ENCODE results near the gene TSG101.

Gene TSG101

GRCh38 chr11:18492888-18493287 is 33.9 kb downstream of the TSG101 start:
- TF ChIP-seq, protein P1, sequence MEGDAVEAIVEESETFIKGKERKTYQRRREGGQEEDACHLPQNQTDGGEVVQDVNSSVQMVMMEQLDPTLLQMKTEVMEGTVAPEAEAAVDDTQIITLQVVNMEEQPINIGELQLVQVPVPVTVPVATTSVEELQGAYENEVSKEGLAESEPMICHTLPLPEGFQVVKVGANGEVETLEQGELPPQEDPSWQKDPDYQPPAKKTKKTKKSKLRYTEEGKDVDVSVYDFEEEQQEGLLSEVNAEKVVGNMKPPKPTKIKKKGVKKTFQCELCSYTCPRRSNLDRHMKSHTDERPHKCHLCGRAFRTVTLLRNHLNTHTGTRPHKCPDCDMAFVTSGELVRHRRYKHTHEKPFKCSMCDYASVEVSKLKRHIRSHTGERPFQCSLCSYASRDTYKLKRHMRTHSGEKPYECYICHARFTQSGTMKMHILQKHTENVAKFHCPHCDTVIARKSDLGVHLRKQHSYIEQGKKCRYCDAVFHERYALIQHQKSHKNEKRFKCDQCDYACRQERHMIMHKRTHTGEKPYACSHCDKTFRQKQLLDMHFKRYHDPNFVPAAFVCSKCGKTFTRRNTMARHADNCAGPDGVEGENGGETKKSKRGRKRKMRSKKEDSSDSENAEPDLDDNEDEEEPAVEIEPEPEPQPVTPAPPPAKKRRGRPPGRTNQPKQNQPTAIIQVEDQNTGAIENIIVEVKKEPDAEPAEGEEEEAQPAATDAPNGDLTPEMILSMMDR (IDR thresholded peaks at IDR 0.05), result no peak

GRCh38 chr11:18491924-18492323 is 34.8 kb downstream of the TSG101 start:
- Mint-ChIP-seq H3K4me3 (no peak overlapping the region), H3K27ac (no peak overlapping the region), H3K27me3 (ENCODE audit: low read depth, poor library complexity) (no peaks in the 10 kb centered on the region), H3K9me3 (no peaks in the 10 kb centered on the region), H3K36me3 (ENCODE audit: low read depth) (peaks cover 44% of the 10 kb centered on the region), H3K4me1 (no peaks in the 10 kb centered on the region)
- TF ChIP-seq, protein P1 (IDR thresholded peaks at IDR 0.05), result no peak
- DNase-seq, result no peak

More at GRCh38 chr11:18492888-18493287, 33.9 kb downstream of the TSG101 start:
- no peak for DNase-seq
- no peaks in the 10 kb centered on the region for H3K9me3 Mint-ChIP-seq
- no peak overlapping the region for H3K4me3 Mint-ChIP-seq
- peaks cover 45% of the 10 kb centered on the region for H3K36me3 Mint-ChIP-seq (ENCODE audit: low read depth)
- H3K27ac Mint-ChIP-seq, result no peak overlapping the region
- H3K4me1 Mint-ChIP-seq, result no peaks in the 10 kb centered on the region
- H3K27me3 Mint-ChIP-seq (ENCODE audit: low read depth, poor library complexity), result no peaks in the 10 kb centered on the region

DNA sequence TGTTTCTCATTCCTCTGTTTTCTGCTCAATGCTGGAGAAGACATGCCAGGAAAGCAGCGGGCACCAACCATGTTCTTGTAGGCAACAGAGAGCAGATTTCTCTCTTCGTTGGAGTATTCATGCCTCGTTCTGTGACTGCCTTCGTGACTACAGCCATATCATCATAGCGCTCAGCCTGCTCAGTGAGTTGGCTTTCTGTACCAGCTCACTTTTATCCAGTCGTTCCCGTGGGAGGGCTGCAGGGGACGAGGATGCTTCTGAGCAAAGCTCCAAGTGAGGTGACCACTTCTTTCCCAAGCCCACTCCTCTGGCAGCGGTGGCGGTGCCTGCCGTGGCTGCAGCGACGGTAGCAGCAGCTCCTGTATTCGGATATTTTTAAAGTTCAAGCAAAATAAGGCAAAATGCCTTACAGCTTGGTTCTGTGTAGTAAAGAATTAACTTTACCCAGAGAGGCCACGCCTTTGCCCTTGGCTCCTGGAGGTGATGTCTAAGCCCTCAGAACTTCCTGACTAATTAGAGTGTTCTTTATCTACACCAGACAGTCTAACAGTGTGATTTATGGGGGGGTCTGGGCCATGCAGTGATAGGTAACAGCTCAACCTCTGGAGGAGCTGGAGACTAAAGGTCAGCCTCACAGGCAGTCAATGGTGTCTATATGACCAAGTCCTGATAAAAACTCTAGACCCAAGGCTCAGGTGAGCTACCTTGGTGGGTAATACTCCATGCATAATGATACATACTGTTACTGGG is 35.8 kb downstream of the TSG101 start:
- TF ChIP-seq, protein P1 (IDR thresholded peaks at IDR 0.05), result no peak
- Mint-ChIP-seq H3K4me1 (no peaks in the 10 kb centered on the region), H3K36me3 (ENCODE audit: low read depth) (peaks cover 43% of the 10 kb centered on the region), H3K4me3 (no peak overlapping the region), H3K9me3 (no peaks in the 10 kb centered on the region), H3K27ac (no peak overlapping the region), H3K27me3 (ENCODE audit: low read depth, poor library complexity) (no peaks in the 10 kb centered on the region)
- DNase-seq, result peak; percentile 4

DNA sequence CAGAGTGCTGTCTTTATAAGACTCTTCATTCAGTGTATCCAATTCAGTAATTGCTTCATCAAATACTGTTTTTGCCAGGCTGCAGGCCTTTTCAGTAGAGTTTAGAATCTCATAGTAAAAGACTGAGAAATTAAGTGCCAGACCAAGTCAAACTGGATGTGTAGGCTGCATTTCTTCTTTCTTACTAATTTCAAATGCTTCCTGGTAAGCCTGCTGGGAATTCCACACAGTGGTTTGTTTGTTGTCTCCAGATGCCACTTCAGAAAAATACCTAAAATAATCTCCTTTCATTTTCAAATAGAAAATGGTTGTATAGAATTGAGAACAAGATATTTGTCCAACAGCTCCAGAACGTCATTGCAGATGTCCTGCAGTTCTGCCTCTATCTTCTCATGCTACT is 36.4 kb downstream of the TSG101 start:
- Mint-ChIP-seq H3K36me3 (ENCODE audit: low read depth) (peaks cover 45% of the 10 kb centered on the region), H3K9me3 (no peaks in the 10 kb centered on the region), H3K27ac (no peak overlapping the region), H3K27me3 (ENCODE audit: low read depth, poor library complexity) (no peaks in the 10 kb centered on the region), H3K4me3 (no peak overlapping the region), H3K4me1 (no peaks in the 10 kb centered on the region)
- DNase-seq, result no peak
- TF ChIP-seq, protein P1 (IDR thresholded peaks at IDR 0.05), result no peak

DNA sequence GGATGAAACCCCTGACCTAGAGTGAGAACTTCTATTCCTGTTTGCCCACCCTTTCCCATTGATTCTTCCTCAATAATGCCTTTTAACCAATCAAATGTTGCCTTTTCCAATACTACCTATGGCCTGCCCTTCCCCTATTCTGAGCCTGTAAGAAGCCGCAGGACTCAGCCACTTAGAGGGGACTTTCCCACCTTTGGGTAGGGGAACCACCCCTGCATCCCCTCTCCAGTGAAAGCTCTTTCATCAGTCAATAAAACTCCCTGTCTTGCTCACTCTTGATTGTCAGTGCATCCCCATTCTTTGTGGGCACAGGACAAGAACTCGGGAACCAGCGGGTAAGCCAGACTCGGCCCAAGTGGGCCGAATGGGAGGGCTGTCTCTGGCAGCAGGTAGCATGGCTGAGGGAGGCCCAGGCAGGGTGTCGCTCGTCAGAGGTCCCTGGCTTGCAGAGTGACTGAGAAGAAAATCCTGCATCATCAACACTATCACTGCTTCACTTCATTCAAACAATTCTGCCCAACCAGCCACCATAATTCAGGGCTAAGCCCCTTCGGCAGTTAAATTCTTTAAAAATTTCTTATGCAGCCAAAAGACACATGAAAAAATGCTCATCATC is 40.7 kb downstream of the TSG101 start:
- no peak overlapping the region for H3K4me3 Mint-ChIP-seq
- TF ChIP-seq, protein P1 (IDR thresholded peaks at IDR 0.05), result no peak
- H3K4me1 Mint-ChIP-seq, result no peaks in the 10 kb centered on the region
- no peaks in the 10 kb centered on the region for H3K9me3 Mint-ChIP-seq
- H3K36me3 Mint-ChIP-seq (ENCODE audit: low read depth), result peaks cover 73% of the 10 kb centered on the region
- H3K27ac Mint-ChIP-seq, result no peak overlapping the region
- H3K27me3 Mint-ChIP-seq (ENCODE audit: low read depth, poor library complexity), result no peaks in the 10 kb centered on the region
- no peak for DNase-seq

DNA sequence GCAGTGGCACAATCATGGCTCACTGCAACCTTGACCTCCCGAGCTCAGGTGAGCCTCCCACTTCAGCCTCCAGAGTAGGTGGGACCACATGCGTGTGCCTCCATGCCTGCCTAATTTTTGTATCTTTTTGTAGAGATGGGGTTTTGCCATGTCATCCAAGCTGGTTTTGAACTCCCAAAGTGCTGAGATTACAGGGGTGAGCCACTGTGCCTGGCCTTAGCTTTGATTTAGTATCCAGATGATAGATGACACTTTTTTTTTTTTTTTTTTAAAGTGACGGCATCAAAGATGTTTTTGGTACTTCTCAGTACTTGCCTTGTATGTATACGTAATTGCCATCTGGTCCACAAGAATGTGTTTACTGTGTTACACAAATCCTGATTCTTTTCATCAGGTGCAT is 47.7 kb downstream of the TSG101 start:
- TF ChIP-seq, protein P1 (IDR thresholded peaks at IDR 0.05), result no peak
- no peak for DNase-seq
- Mint-ChIP-seq H3K27me3 (ENCODE audit: low read depth, poor library complexity) (no peaks in the 10 kb centered on the region), H3K36me3 (ENCODE audit: low read depth) (peaks cover 74% of the 10 kb centered on the region), H3K9me3 (no peaks in the 10 kb centered on the region), H3K4me1 (no peaks in the 10 kb centered on the region), H3K4me3 (no peak overlapping the region), H3K27ac (no peak overlapping the region)

Measured in nephron progenitor cell (in vitro differentiated cells).